ENCODE measurements around the gene GLYR1. TPM values are rescaled to one million over a fixed set of nuclear protein-coding genes. Genes with fewer than 3 reads are reported as not detected.

GLYR1 gene
- total RNA-seq, 1 experiment from 2014 or later = 135 TPM

DNA sequence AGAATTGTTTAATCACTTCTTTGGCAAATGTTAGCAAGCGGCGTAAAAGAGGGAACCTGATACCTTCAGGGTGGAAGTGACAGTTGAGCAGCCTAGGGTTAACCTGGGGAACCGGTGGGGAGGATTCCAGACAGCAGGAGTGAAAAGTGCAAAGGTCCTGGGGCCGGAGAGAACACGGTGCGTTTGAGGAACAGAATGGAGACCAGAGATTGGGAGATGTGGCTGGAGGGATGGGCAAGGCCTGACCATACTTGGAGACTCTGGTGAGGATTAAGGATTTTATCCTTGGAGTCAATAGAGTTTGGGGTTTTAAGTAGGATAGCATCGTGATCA, 77.8 kb downstream of the GLYR1 start:
- Histone ChIP-seq H3K4me2 (peak overlapping the region; percentile 89), H3K27me3 (ENCODE audit: insufficient read depth, low read depth) (no peaks in the 10 kb centered on the region), H4K20me1 (ENCODE audit: insufficient read depth) (no peaks in the 10 kb centered on the region), H3K4me1 (replicated peaks; ENCODE audit: insufficient read depth) (peaks cover 13% of the 10 kb centered on the region), H3K79me2 (ENCODE audit: low read depth) (peaks cover 17% of the 10 kb centered on the region), H3K4me3 (peak overlapping the region; percentile 70; the same call in 1 of the 2 replicates), H3K9me2 (ENCODE audit: insufficient read depth) (no peaks in the 10 kb centered on the region), H3K27ac (no peak overlapping the region), H3K36me3 (ENCODE audit: low read depth) (no peaks in the 10 kb centered on the region), H3K9me3 (ENCODE audit: insufficient read depth, low read depth) (no peaks in the 10 kb centered on the region), H3F3A (ENCODE audit: insufficient read depth, low read depth) (peaks cover 11% of the 10 kb centered on the region; the same call in 1 of the 2 replicates), H2AFZ (peak overlapping the region; percentile 84)
- ChIA-PET CTCF (no interaction called here), POLR2A (ENCODE audit: unreplicated experiment) (interaction anchor here (0.7 to 1.4 kb wide), 3 partner anchors 30 to 34 kb away, joined by 4 to 5 read pairs (median 4); partner anchors contain the start of genes DNAAF8 and ROGDI)
- intact Hi-C loops (cut with micrococcal nuclease; ENCODE audit: unreplicated experiment) = loop anchor here (5.0 kb wide), 1 partner anchor 188 kb away; the partner anchor contains the start of gene SEC14L5
- no peak for DNase-seq
- no peak for TF ChIP-seq EZH2 (IDR thresholded peaks at IDR 0.05; ENCODE audit: low read depth)
- TF ChIP-seq, protein P1, sequence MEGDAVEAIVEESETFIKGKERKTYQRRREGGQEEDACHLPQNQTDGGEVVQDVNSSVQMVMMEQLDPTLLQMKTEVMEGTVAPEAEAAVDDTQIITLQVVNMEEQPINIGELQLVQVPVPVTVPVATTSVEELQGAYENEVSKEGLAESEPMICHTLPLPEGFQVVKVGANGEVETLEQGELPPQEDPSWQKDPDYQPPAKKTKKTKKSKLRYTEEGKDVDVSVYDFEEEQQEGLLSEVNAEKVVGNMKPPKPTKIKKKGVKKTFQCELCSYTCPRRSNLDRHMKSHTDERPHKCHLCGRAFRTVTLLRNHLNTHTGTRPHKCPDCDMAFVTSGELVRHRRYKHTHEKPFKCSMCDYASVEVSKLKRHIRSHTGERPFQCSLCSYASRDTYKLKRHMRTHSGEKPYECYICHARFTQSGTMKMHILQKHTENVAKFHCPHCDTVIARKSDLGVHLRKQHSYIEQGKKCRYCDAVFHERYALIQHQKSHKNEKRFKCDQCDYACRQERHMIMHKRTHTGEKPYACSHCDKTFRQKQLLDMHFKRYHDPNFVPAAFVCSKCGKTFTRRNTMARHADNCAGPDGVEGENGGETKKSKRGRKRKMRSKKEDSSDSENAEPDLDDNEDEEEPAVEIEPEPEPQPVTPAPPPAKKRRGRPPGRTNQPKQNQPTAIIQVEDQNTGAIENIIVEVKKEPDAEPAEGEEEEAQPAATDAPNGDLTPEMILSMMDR (conservative IDR thresholded peaks at IDR 0.05) = no peak
- BruUV-seq (replicated peaks) = no TSS peak

DNA sequence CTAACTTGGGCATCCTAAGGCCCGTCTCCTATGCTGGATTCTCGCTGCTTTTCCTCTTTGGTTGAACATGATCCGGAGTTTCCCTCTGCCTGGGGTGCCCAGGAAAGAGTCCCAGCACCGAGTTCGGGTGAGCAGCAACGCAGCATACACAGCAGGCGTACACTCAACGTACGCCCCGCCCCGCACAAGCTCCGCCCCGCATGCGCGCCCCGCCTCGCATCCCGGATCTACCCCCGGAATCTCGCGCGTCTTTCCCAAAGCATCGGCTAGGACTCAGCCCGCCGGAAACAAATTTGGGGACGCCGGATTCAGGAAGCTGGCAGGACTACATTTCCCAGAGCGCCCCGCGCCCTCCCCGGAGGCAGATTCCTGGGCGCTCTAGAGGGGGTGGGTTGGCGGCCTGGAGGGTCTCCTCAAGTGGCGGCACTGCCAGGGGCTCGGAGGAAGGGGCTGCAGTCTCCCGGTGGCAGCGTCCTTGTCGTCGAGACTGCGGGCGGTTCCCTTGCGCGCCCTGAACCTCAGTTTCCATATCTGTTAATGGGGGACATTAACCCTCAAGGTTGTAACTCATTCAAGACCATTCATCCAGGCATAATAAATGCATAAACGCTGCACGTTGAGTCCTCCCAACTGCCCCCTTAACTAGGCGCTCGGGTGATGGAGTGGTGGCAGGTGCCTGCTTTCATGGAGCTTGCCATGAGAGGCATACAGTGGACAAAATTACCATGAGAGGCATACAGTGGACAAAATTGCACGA, 78.4 kb downstream of the GLYR1 start:
- Histone ChIP-seq H4K20me1 (ENCODE audit: insufficient read depth) (no peaks in the 10 kb centered on the region), H3K27me3 (ENCODE audit: insufficient read depth, low read depth) (no peaks in the 10 kb centered on the region), H3K79me2 (ENCODE audit: low read depth) (peaks cover 17% of the 10 kb centered on the region), H3K4me1 (replicated peaks; ENCODE audit: insufficient read depth) (peaks cover 10% of the 10 kb centered on the region), H3K9me2 (ENCODE audit: insufficient read depth) (no peaks in the 10 kb centered on the region), H3K4me3 (peak overlapping the region; percentile 70), H3K9me3 (ENCODE audit: insufficient read depth, low read depth) (no peaks in the 10 kb centered on the region), H3F3A (ENCODE audit: insufficient read depth, low read depth) (peaks cover 11% of the 10 kb centered on the region; the same call in 1 of the 2 replicates), H2AFZ (peak overlapping the region; percentile 85), H3K27ac (peak overlapping the region; percentile 68), H3K4me2 (peak overlapping the region; percentile 89), H3K36me3 (ENCODE audit: low read depth) (no peaks in the 10 kb centered on the region)
- ChIA-PET CTCF (no interaction called here), POLR2A (ENCODE audit: unreplicated experiment) (interaction anchor here (0.5 to 1.4 kb wide), 7 partner anchors 12 to 378 kb away, joined by 3 to 7 read pairs (median 4); partner anchors contain the start of genes DNAAF8 and ROGDI)
- peak; percentile 86 to 99 for DNase-seq
- no TSS peak for BruUV-seq (replicated peaks)
- TF ChIP-seq, protein P1 (conservative IDR thresholded peaks at IDR 0.05) = no peak
- no peak for TF ChIP-seq EZH2 (IDR thresholded peaks at IDR 0.05; ENCODE audit: low read depth)
- intact Hi-C loops (cut with micrococcal nuclease; ENCODE audit: unreplicated experiment) = loop anchor here (1.0 to 5.0 kb wide), 4 partner anchors 27 to 189 kb away; partner anchors contain the start of genes ANKS3, DNAAF8, ROGDI and SEC14L5

DNA sequence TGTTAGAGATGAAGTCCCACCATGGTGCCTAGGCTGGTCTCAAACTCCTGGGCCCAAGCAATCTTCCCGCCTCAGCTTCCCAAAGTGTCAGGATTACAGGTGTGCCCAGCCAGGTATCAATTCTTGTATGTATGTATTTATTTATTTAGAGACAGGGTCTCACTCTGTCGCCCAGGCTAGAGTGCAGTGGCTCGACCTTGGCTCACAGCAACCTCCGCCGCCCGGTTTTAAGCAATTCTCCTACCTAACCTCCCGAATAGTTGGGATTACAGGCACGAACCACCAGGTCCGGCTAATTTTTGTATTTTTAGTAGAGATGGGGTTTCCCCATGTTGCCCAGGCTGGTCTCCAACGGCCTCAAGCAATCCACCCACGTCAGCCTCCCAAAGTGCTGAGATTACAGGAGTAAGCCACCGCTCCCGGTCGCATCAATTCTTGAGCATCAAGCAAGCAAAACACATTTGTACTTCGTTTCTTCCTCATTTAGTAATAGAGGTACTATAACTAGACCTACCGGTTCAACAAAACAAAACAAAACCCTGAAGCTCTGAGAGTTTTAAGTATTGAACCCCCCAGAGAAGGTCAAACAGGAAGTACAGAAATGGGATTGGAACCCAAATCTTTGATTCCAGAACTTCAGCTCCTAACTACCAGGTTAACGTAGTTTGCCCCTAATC, 79.1 kb downstream of the GLYR1 start:
- peak; percentile 31 to 66 for DNase-seq
- no peaks in the 10 kb centered on the region for H3K9me2 ChIP-seq (ENCODE audit: insufficient read depth)
- H3K4me1 ChIP-seq (replicated peaks; ENCODE audit: insufficient read depth) = peaks cover 10% of the 10 kb centered on the region
- H3K4me2 ChIP-seq = peak overlapping the region; percentile 89
- no peaks in the 10 kb centered on the region for H3K9me3 ChIP-seq (ENCODE audit: insufficient read depth, low read depth)
- POLR2A ChIA-PET (ENCODE audit: unreplicated experiment) = interaction anchor here (0.7 to 1.4 kb wide), 4 partner anchors 12 to 377 kb away, joined by 3 to 4 read pairs (median 4); no protein-coding TSS in a partner anchor
- H4K20me1 ChIP-seq (ENCODE audit: insufficient read depth) = no peaks in the 10 kb centered on the region
- intact Hi-C loops (cut with micrococcal nuclease; ENCODE audit: unreplicated experiment) = loop anchor here (1.0 to 5.0 kb wide), 4 partner anchors 27 to 189 kb away; partner anchors contain the start of genes ANKS3, DNAAF8, ROGDI and SEC14L5
- no peak for TF ChIP-seq EZH2 (IDR thresholded peaks at IDR 0.05; ENCODE audit: low read depth)
- TF ChIP-seq, protein P1 (conservative IDR thresholded peaks at IDR 0.05) = no peak
- H3K79me2 ChIP-seq (ENCODE audit: low read depth) = peaks cover 17% of the 10 kb centered on the region
- peak overlapping the region; percentile 70 for H3K4me3 ChIP-seq
- peak overlapping the region; percentile 68 for H3K27ac ChIP-seq
- peaks cover 11% of the 10 kb centered on the region; the same call in 1 of the 2 replicates for H3F3A ChIP-seq (ENCODE audit: insufficient read depth, low read depth)
- H3K27me3 ChIP-seq (ENCODE audit: insufficient read depth, low read depth) = no peaks in the 10 kb centered on the region
- no peaks in the 10 kb centered on the region for H3K36me3 ChIP-seq (ENCODE audit: low read depth)
- CTCF ChIA-PET = no interaction called here
- BruUV-seq (replicated peaks) = TSS peak; percentile 53
- H2AFZ ChIP-seq = peak overlapping the region; percentile 85
